GM12878 (cell line): Measurements from ENCODE around the gene TESPA1. TPM values are rescaled to one million over a fixed set of nuclear protein-coding genes. Genes with fewer than 3 reads are reported as not detected.

Experiments
- ATAC-seq: fragments of 200-7000 bp; cut with Tn5 transposase; 3 replicates; pipeline ENCODE4 v1.9.1; 2020; ENCODE audit warnings: mild to moderate bottlenecking, moderate library complexity
- BruUV-seq: library from RNA; stranded (reverse); fragments of 400-500 nt; replicated peaks from 2 replicates; lab custom pipeline; 2021; lab: Mats Ljungman, UMichigan
- CTCF ChIA-PET: fragments of 300-600 bp; sonication (Branson Sonifier 250); formaldehyde crosslinking; extraction: SDS; loops from one replicate; lab custom pipeline; 2021; ENCODE audit warnings: inconsistent platforms; lab: Yijun Ruan, JAX
- POLR2A ChIA-PET: fragments of 350-600 bp; formaldehyde crosslinking; extraction: SDS; loops from one replicate; lab custom pipeline; 2021; ENCODE audit warnings: inconsistent platforms; lab: Charles Lee
- RAD21 ChIA-PET: fragments of 300-600 bp; sonication (Branson Sonifier 250); formaldehyde crosslinking; loops from one replicate; lab custom pipeline; 2023; ENCODE audit warnings: antibody characterized with exemption; ENCODE audit not compliant: unreplicated experiment; lab: Charles Lee
- SMC1A ChIA-PET: fragments of 300-600 bp; sonication (Branson Sonifier 250); formaldehyde crosslinking; loops from one replicate; lab custom pipeline; 2023; ENCODE audit not compliant: unreplicated experiment, uncharacterized antibody; lab: Charles Lee
- DNase-seq: peaks from one replicate; pipeline ENCODE4 v3.0.0-alpha.2; 2011; ENCODE audit warnings: low read depth, low spot score
- FAIRE-seq: peaks from 3 replicates; lab custom pipeline; 2011; peaks lifted over from hg19 to GRCh38; lab: Jason Lieb, UNC
- H2AFZ ChIP-seq: 2 replicates; pipeline ENCODE4 v1.6.0; 2011; ENCODE audit warnings: low read depth, low read length, control low read depth; ENCODE audit not compliant: control insufficient read depth
- H3K27ac ChIP-seq: 2 replicates; pipeline ENCODE4 v1.5.1; 2011; ENCODE audit warnings: control low read depth; ENCODE audit not compliant: control insufficient read depth, insufficient read depth
- H3K27me3 ChIP-seq, 2 experiments: replicated peaks in 1 of 2; 2 replicates each; pipeline versions ENCODE4 v1.6.0 to v1.6.1; 2011; ENCODE audit warnings: low read length in 1 of 2; ENCODE audit not compliant: control insufficient read depth in 2 of 2, insufficient read depth in 2 of 2
- H3K36me3 ChIP-seq, 2 experiments: 2 replicates each; pipeline ENCODE4 v1.5.1; 2011; ENCODE audit warnings: low read length in 1 of 2; ENCODE audit not compliant: control insufficient read depth in 2 of 2, insufficient read depth in 2 of 2
- H3K4me1 ChIP-seq: 2 replicates; pipeline ENCODE4 v1.6.1; 2011; ENCODE audit warnings: mild to moderate bottlenecking, low read length, moderate library complexity, mixed read lengths; ENCODE audit not compliant: control insufficient read depth, insufficient read depth
- H3K4me2 ChIP-seq: 2 replicates; pipeline ENCODE4 v1.6.0; 2011; ENCODE audit warnings: control low read depth; ENCODE audit not compliant: control insufficient read depth, insufficient read depth
- H3K4me3 ChIP-seq: fragments of 200-600 bp; sonication (generic); 2 replicates; pipeline ENCODE4 v1.5.1; 2016
- H3K79me2 ChIP-seq: 2 replicates; pipeline ENCODE4 v1.6.0; 2011; ENCODE audit warnings: low read length; ENCODE audit not compliant: control insufficient read depth, insufficient read depth
- H3K9ac ChIP-seq: 2 replicates; pipeline ENCODE4 v1.8.0; 2011; ENCODE audit warnings: low read length, control low read depth, mixed read lengths; ENCODE audit not compliant: control insufficient read depth, insufficient read depth
- H3K9me3 ChIP-seq: replicated peaks from 3 replicates; pipeline ENCODE4 v1.5.1; 2011; ENCODE audit warnings: mild to moderate bottlenecking, low read length; ENCODE audit not compliant: control insufficient read depth, insufficient read depth
- H4K20me1 ChIP-seq: 2 replicates; pipeline ENCODE4 v1.6.0; 2011; ENCODE audit not compliant: control insufficient read depth, insufficient read depth
- EED ChIP-seq: sonication (generic); IDR thresholded peaks from 2 replicates; pipeline ENCODE4 v1.6.1; 2016; ENCODE audit warnings: antibody characterized with exemption, low read depth
- FOXK2 ChIP-seq: fragments of 450-650 bp; IDR thresholded peaks from 2 replicates; pipeline ENCODE4 v1.6.1; 2017; ENCODE audit warnings: mild to moderate bottlenecking, moderate library complexity
- POLR2A ChIP-seq: IDR thresholded peaks from 2 replicates; pipeline ENCODE4 v1.6.1; 2011; ENCODE audit warnings: low read depth, mild to moderate bottlenecking, low read length
- RBBP5 ChIP-seq: fragments of 200-600 bp; sonication (generic); conservative IDR thresholded peaks from 2 replicates; pipeline ENCODE4 v1.6.1; 2016
- SMC3 ChIP-seq: IDR thresholded peaks from 2 replicates; pipeline ENCODE4 v1.6.1; 2011; ENCODE audit warnings: low read length, improper control_type of control experiment, borderline replicate concordance
- YBX1 ChIP-seq: fragments of 450-650 bp; IDR thresholded peaks from 2 replicates; pipeline ENCODE4 v1.6.1; 2016; ENCODE audit warnings: antibody characterized with exemption
- YY1 ChIP-seq: IDR thresholded peaks from 2 replicates; pipeline ENCODE4 v1.6.1; 2011; ENCODE audit warnings: low read depth, mild to moderate bottlenecking, low read length
- WGBS: methylation state at CpG from one replicate; pipeline ENCODE4 v1.1.6; 2016; ENCODE audit warnings: low lambda C conversion rate; ENCODE audit not compliant: insufficient replicate concordance, insufficient coverage; ENCODE audit errors: missing lambda C conversion rate; 5-methylcytosine and 5-hydroxymethylcytosine counted together
- in situ Hi-C: fragments of 300-500 bp; cut with MboI; formaldehyde crosslinking; loops from 9 replicates; pipeline ENCODE4 v1.14.3; 2018; ENCODE audit warnings: mixed read lengths
- intact Hi-C: fragments of 100-400 bp; cut with micrococcal nuclease; formaldehyde crosslinking; loops from one replicate; pipeline ENCODE4 v1.14.2; 2022; ENCODE audit not compliant: unreplicated experiment
- polyA plus RNA-seq, 11 experiments: library from polyadenylated mRNA; depleted of rRNA in 4 of 11; unstranded in 6 of 11; stranded (reverse) in 5 of 11; fragments of >200 nt; fragmentation: Nextera tagmentation in 4 of 11; fragmentation: Illumina TruSeq in 1 of 11; extraction: Ambion mirVana in 4 of 11; extraction: Trizol in 1 of 11; gene quantifications; 1 replicate in 1 of 11; 2 replicates in 10 of 11; pipeline versions ENCODE4 v1.2.1 to v1.2.3, GENCODE V29; 2011 to 2016; ENCODE audit warnings: inconsistent platforms in 2 of 11, missing spikeins in 2 of 11, low read depth in 1 of 11
- total RNA-seq, 4 experiments: library from RNA; depleted of rRNA in 3 of 4; stranded (reverse); fragments of >200 nt in 3 of 4; fragmentation: Illumina TruSeq in 1 of 4; extraction: Trizol in 1 of 4; gene quantifications; 2 replicates each; pipeline versions ENCODE4 v1.2.1 to v1.2.3, GENCODE V29; 2013 to 2021
- TF ChIP-seq, protein P1 (sequence below): fragments of 150-350 bp; IDR thresholded peaks from 2 replicates; pipeline ENCODE4 v1.6.1; 2014; ENCODE audit warnings: mild to moderate bottlenecking, low read depth, low read length
- TF ChIP-seq, protein P2 (sequence below): IDR thresholded peaks from 2 replicates; pipeline ENCODE4 v1.6.1; 2011; ENCODE audit warnings: low read depth, low read length, improper control_type of control experiment, borderline replicate concordance
- TF ChIP-seq, protein P3 (sequence below), 3 experiments: IDR thresholded peaks in 2 of 3; conservative IDR thresholded peaks in 1 of 3; 2 replicates each; pipeline ENCODE4 v1.5.1; 2011; ENCODE audit warnings: low read depth in 3 of 3, low read length in 3 of 3, mild to moderate bottlenecking in 3 of 3, control low read depth in 2 of 3, moderate library complexity in 2 of 3, inconsistent platforms in 1 of 3, mixed read lengths in 1 of 3; ENCODE audit not compliant: control insufficient read depth in 2 of 3, insufficient read depth in 1 of 3; ENCODE audit errors: extremely low read depth in 1 of 3
- TF ChIP-seq, protein P4 (sequence below): fragments of 450-650 bp; IDR thresholded peaks from 2 replicates; pipeline ENCODE4 v1.6.1; 2017; ENCODE audit warnings: borderline replicate concordance
- TF ChIP-seq, protein P5 (sequence below): fragments of 450-650 bp; IDR thresholded peaks from 2 replicates; pipeline ENCODE4 v1.6.1; 2017; ENCODE audit warnings: mild to moderate bottlenecking, low read depth, inconsistent platforms; ENCODE audit not compliant: poor library complexity, severe bottlenecking

TESPA1 gene
- total and polyA plus RNA-seq, 10 of the 15 experiments (the other 5 are each of a cell fraction or from before 2014, with no cell fraction given) = 13.8 to 56.2 (median 23.9) TPM

DNA sequence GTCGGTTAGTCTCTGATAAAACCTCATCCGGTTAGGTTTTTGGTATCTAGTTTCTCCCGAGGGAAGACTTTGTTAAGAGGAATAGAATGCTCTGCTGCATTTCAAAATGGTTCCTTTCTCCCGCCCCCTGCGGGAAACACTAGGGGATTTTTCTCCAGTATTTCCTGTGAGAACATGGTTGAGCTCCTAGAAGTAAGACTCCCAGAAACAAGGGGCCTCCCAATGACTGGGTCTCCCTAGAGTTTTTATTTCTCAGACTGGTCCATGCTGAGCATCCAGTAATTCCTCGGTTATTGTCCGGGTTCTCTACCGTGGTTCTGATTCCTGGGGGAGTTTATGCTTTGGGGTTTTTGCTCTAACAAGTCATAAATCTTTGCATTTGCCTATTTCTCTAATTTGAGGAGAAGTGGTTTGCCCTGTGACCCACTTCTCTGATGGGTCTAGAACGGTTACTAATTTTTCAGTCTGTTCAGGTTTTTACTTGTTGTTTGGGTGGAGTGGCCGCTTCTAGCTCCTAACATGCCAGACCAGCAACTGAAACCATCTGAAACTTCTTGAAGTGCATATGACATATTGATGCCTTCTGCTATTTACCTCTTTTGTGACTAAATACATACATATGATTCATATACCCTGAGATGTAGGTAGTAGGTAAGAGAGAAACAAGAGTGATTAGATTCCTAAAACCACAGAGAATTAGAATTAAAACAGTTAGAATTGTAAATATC is 25.1 kb downstream of the TESPA1 start (continued):
- TF ChIP-seq, protein P1, sequence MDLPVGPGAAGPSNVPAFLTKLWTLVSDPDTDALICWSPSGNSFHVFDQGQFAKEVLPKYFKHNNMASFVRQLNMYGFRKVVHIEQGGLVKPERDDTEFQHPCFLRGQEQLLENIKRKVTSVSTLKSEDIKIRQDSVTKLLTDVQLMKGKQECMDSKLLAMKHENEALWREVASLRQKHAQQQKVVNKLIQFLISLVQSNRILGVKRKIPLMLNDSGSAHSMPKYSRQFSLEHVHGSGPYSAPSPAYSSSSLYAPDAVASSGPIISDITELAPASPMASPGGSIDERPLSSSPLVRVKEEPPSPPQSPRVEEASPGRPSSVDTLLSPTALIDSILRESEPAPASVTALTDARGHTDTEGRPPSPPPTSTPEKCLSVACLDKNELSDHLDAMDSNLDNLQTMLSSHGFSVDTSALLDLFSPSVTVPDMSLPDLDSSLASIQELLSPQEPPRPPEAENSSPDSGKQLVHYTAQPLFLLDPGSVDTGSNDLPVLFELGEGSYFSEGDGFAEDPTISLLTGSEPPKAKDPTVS = no peak
- TF ChIP-seq POLR2A = no peak

DNA sequence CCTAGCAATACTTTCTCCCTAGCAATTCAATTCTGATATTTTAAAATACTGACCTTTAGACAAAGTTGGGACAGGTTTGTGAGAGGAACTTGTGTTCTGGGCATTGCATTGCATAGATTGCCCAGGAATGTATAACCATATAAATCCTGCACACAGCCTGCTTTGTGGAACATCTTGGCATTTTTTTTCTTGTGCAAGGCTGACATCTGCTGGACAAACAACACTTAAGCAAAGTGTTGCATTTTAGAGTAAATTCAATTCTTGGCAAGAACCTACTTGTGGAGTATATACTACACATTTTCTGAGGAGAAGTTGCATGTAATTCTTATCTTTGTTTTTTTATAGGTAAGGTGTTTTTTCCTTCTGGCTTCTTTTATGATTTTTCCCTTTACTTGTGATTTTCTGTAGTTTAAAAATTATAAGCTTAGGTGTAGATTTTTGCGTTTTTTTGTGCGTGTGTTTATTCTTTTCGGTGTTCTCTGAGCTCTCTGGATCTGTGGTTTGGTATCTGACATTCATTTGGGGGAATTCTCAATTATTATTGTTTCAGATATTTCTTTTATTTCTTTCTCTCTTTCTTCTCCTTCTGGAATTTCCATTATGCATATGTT is 26.4 kb downstream of the TESPA1 start:
- 98% methylated on average over 3 of the region's 3 CpGs for WGBS
- H3K9me3 ChIP-seq = no peaks in the 10 kb centered on the region
- BruUV-seq = no TSS peak
- H3K27me3 ChIP-seq = no peaks in the 10 kb centered on the region
- in situ Hi-C loops = no loop called here
- ChIA-PET SMC1A (interaction anchor here (0.6 to 7.1 kb wide), 26 partner anchors 16 to 420 kb away, joined by 3 to 90 read pairs (median 4); partner anchors contain the start of genes MUCL1 and TESPA1), POLR2A (interaction anchor here (0.9 kb wide), 1 partner anchor 27 kb away, joined by 3 read pairs; no protein-coding TSS in a partner anchor), RAD21 (interaction anchor here (0.9 to 3.9 kb wide), 9 partner anchors 18 to 256 kb away, joined by 3 to 50 read pairs (median 8); partner anchors contain the start of gene TESPA1), CTCF (interaction anchor here (0.7 to 6.8 kb wide), 41 partner anchors 8 to 398 kb away, joined by 3 to 70 read pairs (median 4); partner anchors contain the start of genes MUCL1 and TESPA1)
- no peak for FAIRE-seq
- H4K20me1 ChIP-seq = no peaks in the 10 kb centered on the region
- peaks cover 19% of the 10 kb centered on the region for H3K4me1 ChIP-seq
- no peak overlapping the region for H3K9ac ChIP-seq
- peaks cover 9 to 21% of the 10 kb centered on the region in 2 experiments for H3K36me3 ChIP-seq
- intact Hi-C loops = loop anchor here (1.0 to 5.0 kb wide), 6 partner anchors 27 to 356 kb away; partner anchors contain the start of genes MUCL1 and TESPA1
- H2AFZ ChIP-seq = no peak overlapping the region; the same call in 1 of the 2 replicates
- H3K27ac ChIP-seq = no peak overlapping the region
- ATAC-seq = peak; percentile 70
- H3K79me2 ChIP-seq = no peaks in the 10 kb centered on the region
- peak; percentile 44 for DNase-seq
- H3K4me2 ChIP-seq = no peak overlapping the region
- H3K4me3 ChIP-seq = no peak overlapping the region
- TF ChIP-seq YY1 = no peak
- no peak for TF ChIP-seq YBX1
- TF ChIP-seq, protein P2, sequence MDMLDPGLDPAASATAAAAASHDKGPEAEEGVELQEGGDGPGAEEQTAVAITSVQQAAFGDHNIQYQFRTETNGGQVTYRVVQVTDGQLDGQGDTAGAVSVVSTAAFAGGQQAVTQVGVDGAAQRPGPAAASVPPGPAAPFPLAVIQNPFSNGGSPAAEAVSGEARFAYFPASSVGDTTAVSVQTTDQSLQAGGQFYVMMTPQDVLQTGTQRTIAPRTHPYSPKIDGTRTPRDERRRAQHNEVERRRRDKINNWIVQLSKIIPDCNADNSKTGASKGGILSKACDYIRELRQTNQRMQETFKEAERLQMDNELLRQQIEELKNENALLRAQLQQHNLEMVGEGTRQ = no peak
- TF ChIP-seq, protein P3, sequence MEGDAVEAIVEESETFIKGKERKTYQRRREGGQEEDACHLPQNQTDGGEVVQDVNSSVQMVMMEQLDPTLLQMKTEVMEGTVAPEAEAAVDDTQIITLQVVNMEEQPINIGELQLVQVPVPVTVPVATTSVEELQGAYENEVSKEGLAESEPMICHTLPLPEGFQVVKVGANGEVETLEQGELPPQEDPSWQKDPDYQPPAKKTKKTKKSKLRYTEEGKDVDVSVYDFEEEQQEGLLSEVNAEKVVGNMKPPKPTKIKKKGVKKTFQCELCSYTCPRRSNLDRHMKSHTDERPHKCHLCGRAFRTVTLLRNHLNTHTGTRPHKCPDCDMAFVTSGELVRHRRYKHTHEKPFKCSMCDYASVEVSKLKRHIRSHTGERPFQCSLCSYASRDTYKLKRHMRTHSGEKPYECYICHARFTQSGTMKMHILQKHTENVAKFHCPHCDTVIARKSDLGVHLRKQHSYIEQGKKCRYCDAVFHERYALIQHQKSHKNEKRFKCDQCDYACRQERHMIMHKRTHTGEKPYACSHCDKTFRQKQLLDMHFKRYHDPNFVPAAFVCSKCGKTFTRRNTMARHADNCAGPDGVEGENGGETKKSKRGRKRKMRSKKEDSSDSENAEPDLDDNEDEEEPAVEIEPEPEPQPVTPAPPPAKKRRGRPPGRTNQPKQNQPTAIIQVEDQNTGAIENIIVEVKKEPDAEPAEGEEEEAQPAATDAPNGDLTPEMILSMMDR (IDR thresholded peaks at IDR 0.05 in 2 of 3, conservative IDR thresholded peaks at IDR 0.05 in 1 of 3; ENCODE audit: control insufficient read depth in 2 of 3, extremely low read depth in 1 of 3, insufficient read depth in 1 of 3, low read depth in 3 of 3, low read length in 3 of 3) = peak; percentile 47 to 84 (median 60); a peak in 4 of 6 replicates
- no peak for TF ChIP-seq RBBP5
- TF ChIP-seq, protein P4, sequence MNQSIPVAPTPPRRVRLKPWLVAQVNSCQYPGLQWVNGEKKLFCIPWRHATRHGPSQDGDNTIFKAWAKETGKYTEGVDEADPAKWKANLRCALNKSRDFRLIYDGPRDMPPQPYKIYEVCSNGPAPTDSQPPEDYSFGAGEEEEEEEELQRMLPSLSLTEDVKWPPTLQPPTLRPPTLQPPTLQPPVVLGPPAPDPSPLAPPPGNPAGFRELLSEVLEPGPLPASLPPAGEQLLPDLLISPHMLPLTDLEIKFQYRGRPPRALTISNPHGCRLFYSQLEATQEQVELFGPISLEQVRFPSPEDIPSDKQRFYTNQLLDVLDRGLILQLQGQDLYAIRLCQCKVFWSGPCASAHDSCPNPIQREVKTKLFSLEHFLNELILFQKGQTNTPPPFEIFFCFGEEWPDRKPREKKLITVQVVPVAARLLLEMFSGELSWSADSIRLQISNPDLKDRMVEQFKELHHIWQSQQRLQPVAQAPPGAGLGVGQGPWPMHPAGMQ = no peak
- TF ChIP-seq EED = no peak
- no peak for TF ChIP-seq FOXK2
- TF ChIP-seq, protein P5, sequence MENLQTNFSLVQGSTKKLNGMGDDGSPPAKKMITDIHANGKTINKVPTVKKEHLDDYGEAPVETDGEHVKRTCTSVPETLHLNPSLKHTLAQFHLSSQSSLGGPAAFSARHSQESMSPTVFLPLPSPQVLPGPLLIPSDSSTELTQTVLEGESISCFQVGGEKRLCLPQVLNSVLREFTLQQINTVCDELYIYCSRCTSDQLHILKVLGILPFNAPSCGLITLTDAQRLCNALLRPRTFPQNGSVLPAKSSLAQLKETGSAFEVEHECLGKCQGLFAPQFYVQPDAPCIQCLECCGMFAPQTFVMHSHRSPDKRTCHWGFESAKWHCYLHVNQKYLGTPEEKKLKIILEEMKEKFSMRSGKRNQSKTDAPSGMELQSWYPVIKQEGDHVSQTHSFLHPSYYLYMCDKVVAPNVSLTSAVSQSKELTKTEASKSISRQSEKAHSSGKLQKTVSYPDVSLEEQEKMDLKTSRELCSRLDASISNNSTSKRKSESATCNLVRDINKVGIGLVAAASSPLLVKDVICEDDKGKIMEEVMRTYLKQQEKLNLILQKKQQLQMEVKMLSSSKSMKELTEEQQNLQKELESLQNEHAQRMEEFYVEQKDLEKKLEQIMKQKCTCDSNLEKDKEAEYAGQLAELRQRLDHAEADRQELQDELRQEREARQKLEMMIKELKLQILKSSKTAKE = peak; percentile 37
- peak; percentile 85 for TF ChIP-seq SMC3
